K562 (cell line): ENCODE data around the gene LGALS8. TPM values are rescaled to one million over a fixed set of nuclear protein-coding genes. Genes with fewer than 3 reads are reported as not detected.
A peak's percentile ranks its signal among the peaks of the same experiment; 100 is the strongest.

ENCODE experiments used
- CHD4 ChIP-seq: fragments of 200-600 bp; sonication (generic); IDR thresholded peaks from 3 replicates; pipeline ENCODE4 v1.6.1; 2012; ENCODE audit warnings: low read depth, mild to moderate bottlenecking, mixed read lengths, low read length, inconsistent platforms; ENCODE audit not compliant: insufficient read depth, insufficient replicate concordance, poor library complexity, severe bottlenecking
- GTF2E2 ChIP-seq: fragments of 200-800 bp; sonication (Bioruptor generic); IDR thresholded peaks from 2 replicates; pipeline ENCODE4 v1.6.1; 2016; ENCODE audit warnings: missing genetic modification characterization, missing compliant biosample characterization
- MCM3 ChIP-seq: fragments of 450-650 bp; IDR thresholded peaks from 2 replicates; pipeline ENCODE4 v1.6.1; 2016
- MEIS2 ChIP-seq: fragments of 450-650 bp; IDR thresholded peaks from 2 replicates; pipeline ENCODE4 v1.6.1; 2014; ENCODE audit warnings: mild to moderate bottlenecking; ENCODE audit not compliant: partially characterized antibody
- MTA1 ChIP-seq: fragments of 450-650 bp; IDR thresholded peaks from 2 replicates; pipeline ENCODE4 v1.6.1; 2017; ENCODE audit warnings: borderline replicate concordance
- MYBL2 ChIP-seq, 2 experiments: fragments of 450-650 bp in 1 of 2; sonication (generic) in 1 of 2; formaldehyde crosslinking in 1 of 2; IDR thresholded peaks; 2 replicates each; pipeline versions ENCODE4 v1.6.1 to v1.8.1; 2017 to 2022; ENCODE audit warnings: borderline replicate concordance in 1 of 2, inconsistent platforms in 1 of 2, low read depth in 1 of 2, mild to moderate bottlenecking in 1 of 2, missing genetic modification reagents in 1 of 2, moderate library complexity in 1 of 2
- POLR3A ChIP-seq: IDR thresholded peaks from 2 replicates; pipeline ENCODE4 v1.6.1; 2011; ENCODE audit warnings: borderline replicate concordance, mild to moderate bottlenecking, moderate library complexity; ENCODE audit not compliant: insufficient read length, insufficient read depth; ENCODE audit errors: extremely low read depth
- RBM15 ChIP-seq: fragments of 200-400 bp; formaldehyde crosslinking; IDR thresholded peaks from 2 replicates; pipeline ENCODE4 v1.6.1; 2018; ENCODE audit warnings: mild to moderate bottlenecking, low read length, moderate library complexity; ENCODE audit not compliant: insufficient read depth
- ZC3H11A ChIP-seq: IDR thresholded peaks from 2 replicates; pipeline ENCODE4 v1.6.1; 2012; ENCODE audit warnings: low read depth, low read length, improper control_type of control experiment
- ZNF316 ChIP-seq: fragments of 450-650 bp; IDR thresholded peaks from 2 replicates; pipeline ENCODE4 v1.6.1; 2016
- ZNF512 ChIP-seq: IDR thresholded peaks from 2 replicates; pipeline ENCODE4 v1.6.1; 2016; ENCODE audit warnings: missing genetic modification characterization, missing compliant biosample characterization
- polyA plus RNA-seq, 8 experiments: library from polyadenylated mRNA; depleted of rRNA in 4 of 8; stranded (reverse) in 5 of 8; unstranded in 3 of 8; fragments of >200 nt; fragmentation: Nextera tagmentation in 2 of 8; fragmentation: Illumina TruSeq in 1 of 8; extraction: Ambion mirVana in 2 of 8; extraction: Trizol in 1 of 8; gene quantifications; 2 replicates each; pipeline versions ENCODE4 v1.2.1 to v1.2.3, GENCODE V29; 2011 to 2014; ENCODE audit warnings: inconsistent platforms in 1 of 8, missing spikeins in 1 of 8
- total RNA-seq, 7 experiments: library from RNA; depleted of rRNA in 6 of 7; stranded (reverse); fragments of >200 nt in 6 of 7; fragmentation: Illumina TruSeq in 2 of 7; extraction: Trizol in 2 of 7; gene quantifications; 2 replicates each; pipeline versions ENCODE4 v1.2.1 to v1.2.3, GENCODE V29; 2011 to 2021; ENCODE audit warnings: low replicate concordance in 1 of 7
- TF ChIP-seq, protein P1 (sequence below), 2 experiments: fragments of 450-650 bp; IDR thresholded peaks; 2 replicates each; pipeline ENCODE4 v1.6.1; 2016; ENCODE audit warnings: mild to moderate bottlenecking in 2 of 2, borderline replicate concordance in 1 of 2, low read depth in 1 of 2, moderate library complexity in 1 of 2
- TF ChIP-seq, protein P2 (sequence below): fragments of 450-650 bp; IDR thresholded peaks from 2 replicates; pipeline ENCODE4 v1.6.1; 2016; ENCODE audit warnings: mild to moderate bottlenecking

Gene LGALS8
- total and polyA plus RNA-seq, 9 of the 15 experiments (the other 6 are each of a cell fraction or from before 2014, with no cell fraction given), result 57.4 to 87.7 (median 70.3) TPM

DNA sequence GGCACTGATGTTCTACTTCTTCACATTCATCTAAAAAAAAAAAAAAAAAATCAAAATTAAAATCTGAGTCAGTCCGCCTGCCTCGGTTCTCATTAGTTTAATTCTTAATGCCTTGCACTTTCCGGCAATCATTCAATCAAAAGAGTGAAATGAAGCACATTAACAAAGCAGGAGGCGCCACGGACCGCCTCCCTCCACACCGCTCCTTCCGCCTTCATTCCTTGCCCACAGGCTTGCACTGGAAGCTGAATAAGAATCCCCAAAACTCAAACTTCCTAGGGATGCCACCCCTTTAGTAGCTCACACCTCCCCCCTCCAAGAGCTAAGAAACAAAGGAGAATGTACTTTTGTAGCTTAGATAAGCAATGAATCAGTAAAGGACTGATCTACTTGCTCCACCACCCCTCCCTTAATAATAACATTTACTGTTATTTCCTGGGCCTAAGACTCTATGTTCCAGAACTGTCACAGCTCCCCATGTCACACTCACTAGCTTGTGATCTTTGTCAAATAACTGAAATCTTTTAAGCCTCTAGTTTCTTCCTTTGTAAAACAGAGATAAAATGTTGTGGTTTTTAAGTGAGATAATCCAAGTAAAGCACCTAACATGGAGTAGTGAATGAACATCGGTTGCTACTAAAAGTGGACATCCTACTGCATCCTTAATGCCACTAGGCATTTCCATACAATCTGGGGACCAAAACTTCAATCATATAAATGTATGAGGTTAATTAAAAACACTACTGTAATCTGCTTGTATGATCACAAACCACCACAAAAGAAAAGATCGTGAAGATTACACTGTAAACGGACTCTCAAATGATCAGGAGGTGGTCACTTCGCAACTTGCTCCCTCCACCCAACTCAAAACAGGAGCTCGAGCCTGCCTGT lies 27.4 kb downstream of the LGALS8 start (continued):
- TF ChIP-seq MYBL2 (IDR thresholded peaks at IDR 0.05; ENCODE audit: low read depth), result no peak
- TF ChIP-seq MYBL2 (CRISPR knock-in tag; IDR thresholded peaks at IDR 0.05; ENCODE audit: borderline replicate concordance), result no peak
- no peak for TF ChIP-seq MCM3
- TF ChIP-seq RBM15, result no peak
- no peak for TF ChIP-seq ZNF512 (tag)
- TF ChIP-seq, protein P1, sequence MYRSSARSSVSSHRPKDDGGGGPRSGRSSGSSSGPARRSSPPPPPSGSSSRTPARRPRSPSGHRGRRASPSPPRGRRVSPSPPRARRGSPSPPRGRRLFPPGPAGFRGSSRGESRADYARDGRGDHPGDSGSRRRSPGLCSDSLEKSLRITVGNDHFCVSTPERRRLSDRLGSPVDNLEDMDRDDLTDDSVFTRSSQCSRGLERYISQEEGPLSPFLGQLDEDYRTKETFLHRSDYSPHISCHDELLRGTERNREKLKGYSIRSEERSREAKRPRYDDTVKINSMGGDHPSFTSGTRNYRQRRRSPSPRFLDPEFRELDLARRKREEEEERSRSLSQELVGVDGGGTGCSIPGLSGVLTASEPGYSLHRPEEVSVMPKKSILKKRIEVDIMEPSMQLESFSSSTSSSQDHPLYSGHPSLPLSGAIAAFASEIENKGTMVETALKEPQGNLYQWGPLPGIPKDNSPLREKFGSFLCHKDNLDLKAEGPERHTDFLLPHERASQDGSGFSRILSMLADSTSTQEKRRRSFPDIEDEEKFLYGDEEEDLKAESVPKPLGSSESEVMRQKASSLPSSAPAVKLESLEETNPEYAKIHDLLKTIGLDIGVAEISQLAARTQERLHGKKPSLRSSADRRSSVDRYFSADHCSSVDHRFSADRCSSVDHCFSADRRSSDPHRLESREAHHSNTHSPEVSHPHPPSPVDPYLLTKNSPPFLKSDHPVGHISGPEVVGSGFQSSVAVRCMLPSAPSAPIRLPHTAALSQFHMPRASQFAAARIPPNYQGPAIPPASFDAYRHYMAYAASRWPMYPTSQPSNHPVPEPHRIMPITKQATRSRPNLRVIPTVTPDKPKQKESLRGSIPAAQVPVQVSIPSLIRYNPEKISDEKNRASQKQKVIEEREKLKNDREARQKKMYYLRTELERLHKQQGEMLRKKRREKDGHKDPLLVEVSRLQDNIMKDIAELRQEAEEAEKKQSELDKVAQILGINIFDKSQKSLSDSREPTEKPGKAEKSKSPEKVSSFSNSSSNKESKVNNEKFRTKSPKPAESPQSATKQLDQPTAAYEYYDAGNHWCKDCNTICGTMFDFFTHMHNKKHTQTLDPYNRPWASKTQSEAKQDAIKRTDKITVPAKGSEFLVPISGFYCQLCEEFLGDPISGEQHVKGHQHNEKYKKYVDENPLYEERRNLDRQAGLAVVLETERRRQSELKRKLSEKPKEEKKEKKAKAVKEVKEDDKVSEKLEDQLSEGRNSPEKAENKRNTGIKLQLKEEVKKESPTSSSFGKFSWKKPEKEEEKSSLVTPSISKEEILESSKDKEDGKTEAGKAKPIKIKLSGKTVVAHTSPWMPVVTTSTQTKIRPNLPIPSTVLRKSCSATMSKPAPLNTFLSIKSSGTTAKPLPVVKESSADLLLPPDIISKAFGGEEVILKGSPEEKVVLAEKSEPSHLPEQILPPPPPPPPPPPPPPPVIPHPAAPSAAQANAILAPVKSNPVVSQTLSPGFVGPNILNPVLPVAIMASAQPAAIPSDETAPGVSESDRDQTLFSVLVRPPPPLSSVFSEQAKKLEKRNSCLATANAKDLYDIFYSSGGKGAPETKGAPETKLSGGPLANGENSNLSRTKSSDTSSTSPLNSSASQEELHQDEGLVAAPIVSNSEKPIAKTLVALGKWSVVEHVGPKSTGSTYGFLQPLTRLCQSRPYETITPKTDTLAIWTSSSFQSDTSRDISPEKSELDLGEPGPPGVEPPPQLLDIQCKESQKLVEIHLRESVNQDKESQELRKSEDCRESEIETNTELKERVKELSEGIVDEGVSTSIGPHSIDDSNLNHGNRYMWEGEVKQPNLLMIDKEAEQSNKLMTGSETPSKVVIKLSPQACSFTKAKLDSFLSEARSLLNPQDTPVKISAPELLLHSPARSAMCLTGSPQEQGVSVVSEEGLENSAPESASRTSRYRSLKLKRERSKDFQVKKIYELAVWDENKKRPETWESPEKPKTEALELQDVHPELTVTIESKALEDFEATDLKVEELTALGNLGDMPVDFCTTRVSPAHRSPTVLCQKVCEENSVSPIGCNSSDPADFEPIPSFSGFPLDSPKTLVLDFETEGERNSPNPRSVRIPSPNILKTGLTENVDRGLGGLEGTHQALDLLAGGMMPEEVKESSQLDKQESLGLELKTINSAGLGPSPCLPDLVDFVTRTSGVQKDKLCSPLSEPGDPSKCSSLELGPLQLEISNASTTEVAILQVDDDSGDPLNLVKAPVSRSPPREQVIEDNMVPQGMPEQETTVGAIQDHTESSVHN (IDR thresholded peaks at IDR 0.05; ENCODE audit: borderline replicate concordance in 1 of 2, low read depth in 1 of 2), result no peak
- no peak for TF ChIP-seq ZC3H11A
- no peak for TF ChIP-seq MTA1
- no peak for TF ChIP-seq POLR3A
- TF ChIP-seq CHD4, result no peak
- no peak for TF ChIP-seq ZNF316
- 0 out of 2 replicates have a peak, but pooled peaks have one; percentile 2 for TF ChIP-seq GTF2E2 (tag)
- TF ChIP-seq MEIS2, result peak; percentile 62
- TF ChIP-seq, protein P2, sequence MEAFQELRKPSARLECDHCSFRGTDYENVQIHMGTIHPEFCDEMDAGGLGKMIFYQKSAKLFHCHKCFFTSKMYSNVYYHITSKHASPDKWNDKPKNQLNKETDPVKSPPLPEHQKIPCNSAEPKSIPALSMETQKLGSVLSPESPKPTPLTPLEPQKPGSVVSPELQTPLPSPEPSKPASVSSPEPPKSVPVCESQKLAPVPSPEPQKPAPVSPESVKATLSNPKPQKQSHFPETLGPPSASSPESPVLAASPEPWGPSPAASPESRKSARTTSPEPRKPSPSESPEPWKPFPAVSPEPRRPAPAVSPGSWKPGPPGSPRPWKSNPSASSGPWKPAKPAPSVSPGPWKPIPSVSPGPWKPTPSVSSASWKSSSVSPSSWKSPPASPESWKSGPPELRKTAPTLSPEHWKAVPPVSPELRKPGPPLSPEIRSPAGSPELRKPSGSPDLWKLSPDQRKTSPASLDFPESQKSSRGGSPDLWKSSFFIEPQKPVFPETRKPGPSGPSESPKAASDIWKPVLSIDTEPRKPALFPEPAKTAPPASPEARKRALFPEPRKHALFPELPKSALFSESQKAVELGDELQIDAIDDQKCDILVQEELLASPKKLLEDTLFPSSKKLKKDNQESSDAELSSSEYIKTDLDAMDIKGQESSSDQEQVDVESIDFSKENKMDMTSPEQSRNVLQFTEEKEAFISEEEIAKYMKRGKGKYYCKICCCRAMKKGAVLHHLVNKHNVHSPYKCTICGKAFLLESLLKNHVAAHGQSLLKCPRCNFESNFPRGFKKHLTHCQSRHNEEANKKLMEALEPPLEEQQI, result no peak
